Measurements from ENCODE around the gene UGT2B7.
"Not testable (repeated sequence)": the region's sequence is repeated elsewhere in the genome, so short reads cannot be mapped to it uniquely, and the experiment has no call there.

UGT2B7 gene

GRCh38 chr4:69096111-69096656, at the start of gene UGT2B7:
Gene UGT2B7, plus strand, starts transcription at chr4:69096474. Its CDS starts 47 bp downstream, at chr4:69096521.
- DNase-seq (ENCODE audit: low read depth in 1 of 2, low spot score in 1 of 2), result no peak

- no peak for DNase-seq (ENCODE audit: low read depth in 1 of 2, low spot score in 1 of 2)
Observed at GRCh38 chr4:69049860-69050259, 46.4 kb upstream of the UGT2B7 start.

GRCh38 chr4:69050853-69051575, 45.3 kb upstream of the UGT2B7 start:
- not testable (repeated sequence) for DNase-seq (ENCODE audit: low read depth in 1 of 2, low spot score in 1 of 2)

GRCh38 chr4:69051576-69051943, 44.7 kb upstream of the UGT2B7 start:
- no peak for DNase-seq (ENCODE audit: low read depth in 1 of 2, low spot score in 1 of 2)

- DNase-seq (ENCODE audit: low read depth in 1 of 2, low spot score in 1 of 2), result not testable (repeated sequence)
Observed at GRCh38 chr4:69053309-69053885, 42.9 kb upstream of the UGT2B7 start.

- DNase-seq (ENCODE audit: low read depth in 1 of 2, low spot score in 1 of 2), result not testable (repeated sequence)
Observed at GRCh38 chr4:69054033-69054432, 42.2 kb upstream of the UGT2B7 start.

GRCh38 chr4:69054578-69055200, 41.6 kb upstream of the UGT2B7 start:
- no peak for DNase-seq (ENCODE audit: low read depth in 1 of 2, low spot score in 1 of 2)

- no peak for DNase-seq (ENCODE audit: low read depth in 1 of 2, low spot score in 1 of 2)
Observed at GRCh38 chr4:69056150-69056549, 40.1 kb upstream of the UGT2B7 start.

GRCh38 chr4:69056921-69057550, 39.2 kb upstream of the UGT2B7 start:
- no peak for DNase-seq (ENCODE audit: low read depth in 1 of 2, low spot score in 1 of 2)

GRCh38 chr4:69057620-69058409, 38.5 kb upstream of the UGT2B7 start:
- no peak for DNase-seq (ENCODE audit: low read depth in 1 of 2, low spot score in 1 of 2)

- DNase-seq (ENCODE audit: low read depth in 1 of 2, low spot score in 1 of 2), result no peak
Observed at GRCh38 chr4:69058410-69059059, 37.7 kb upstream of the UGT2B7 start.

- DNase-seq (ENCODE audit: low read depth in 1 of 2, low spot score in 1 of 2), result no peak
Observed at GRCh38 chr4:69060651-69061308, 35.5 kb upstream of the UGT2B7 start.

GRCh38 chr4:69064391-69064790, 31.9 kb upstream of the UGT2B7 start:
- DNase-seq (ENCODE audit: low read depth in 1 of 2, low spot score in 1 of 2), result no peak

GRCh38 chr4:69066945-69067344, 29.3 kb upstream of the UGT2B7 start:
- DNase-seq (ENCODE audit: low read depth in 1 of 2, low spot score in 1 of 2), result no peak

GRCh38 chr4:69069085-69069484, 27.2 kb upstream of the UGT2B7 start:
- DNase-seq (ENCODE audit: low read depth in 1 of 2, low spot score in 1 of 2), result no peak

GRCh38 chr4:69070590-69070989, 25.7 kb upstream of the UGT2B7 start:
- DNase-seq (ENCODE audit: low read depth in 1 of 2, low spot score in 1 of 2), result no peak

- DNase-seq (ENCODE audit: low read depth in 1 of 2, low spot score in 1 of 2), result no peak
Observed at GRCh38 chr4:69071286-69071685, 25.0 kb upstream of the UGT2B7 start.

GRCh38 chr4:69073375-69073774, 22.9 kb upstream of the UGT2B7 start:
- no peak for DNase-seq (ENCODE audit: low read depth in 1 of 2, low spot score in 1 of 2)

GRCh38 chr4:69075061-69075792, 21.0 kb upstream of the UGT2B7 start:
- DNase-seq (ENCODE audit: low read depth in 1 of 2, low spot score in 1 of 2), result no peak

Measured in activated CD4-positive, alpha-beta T cell treated with anti-CD3 and anti-CD28 coated beads, Interleukin-2, amount 50 U/mL, for 24 hours (primary cell).